GM23338 (cell line): Measurements from ENCODE around the gene GFPT2. TPM values are rescaled to one million over a fixed set of nuclear protein-coding genes. Genes with fewer than 3 reads are reported as not detected.

Experiments
- ATAC-seq: fragments of 200-7000 bp; cut with Tn5 transposase; 3 replicates; pipeline ENCODE4 v1.9.1; 2020
- DNase-seq: peaks from one replicate; pipeline ENCODE4 v3.0.0-alpha.2; 2015; ENCODE audit warnings: low spot score
- H2AFZ ChIP-seq: fragments of 200-600 bp; sonication (generic); 2 replicates; pipeline ENCODE4 v1.8.0; 2016; ENCODE audit warnings: antibody characterized with exemption, mild to moderate bottlenecking, moderate library complexity
- H3F3A ChIP-seq: fragments of 200-600 bp; sonication (generic); replicated peaks from 2 replicates; pipeline ENCODE4 v1.8.0; 2017; ENCODE audit warnings: antibody characterized with exemption, mixed run types, low read depth
- H3K27ac ChIP-seq: fragments of 200-600 bp; sonication (generic); 2 replicates; pipeline ENCODE4 v1.6.1; 2016; ENCODE audit warnings: low read depth
- H3K27me3 ChIP-seq: fragments of 200-600 bp; sonication (generic); 2 replicates; pipeline ENCODE4 v1.8.0; 2016; ENCODE audit warnings: mild to moderate bottlenecking, mixed run types, moderate library complexity; ENCODE audit not compliant: insufficient read depth
- H3K36me3 ChIP-seq: fragments of 200-600 bp; sonication (generic); 2 replicates; pipeline ENCODE4 v1.8.0; 2016; ENCODE audit warnings: mild to moderate bottlenecking; ENCODE audit not compliant: insufficient read depth
- H3K4me1 ChIP-seq: fragments of 200-600 bp; sonication (generic); 2 replicates; pipeline ENCODE4 v1.8.0; 2016; ENCODE audit warnings: mild to moderate bottlenecking, moderate library complexity; ENCODE audit not compliant: insufficient read depth
- H3K4me2 ChIP-seq: fragments of 200-600 bp; sonication (generic); 2 replicates; pipeline ENCODE4 v1.7.1; 2017; ENCODE audit warnings: mixed run types
- H3K4me3 ChIP-seq: fragments of 200-600 bp; sonication (generic); 2 replicates; pipeline ENCODE4 v1.6.1; 2016; ENCODE audit warnings: mixed run types
- H3K79me2 ChIP-seq: fragments of 200-600 bp; sonication (generic); replicated peaks from 2 replicates; pipeline ENCODE4 v1.8.0; 2017; ENCODE audit warnings: mild to moderate bottlenecking; ENCODE audit not compliant: insufficient read depth
- H3K9me2 ChIP-seq: fragments of 200-600 bp; sonication (generic); 2 replicates; pipeline ENCODE4 v1.8.0; 2017; ENCODE audit not compliant: insufficient read depth
- H4K20me1 ChIP-seq: fragments of 200-600 bp; sonication (generic); replicated peaks from 2 replicates; pipeline ENCODE4 v1.8.0; 2017; ENCODE audit warnings: mild to moderate bottlenecking; ENCODE audit not compliant: insufficient read depth
- H3K27ac Mint-ChIP-seq: 2 replicates; pipeline ENCODE4 v1.8.0; 2020; ENCODE audit warnings: inconsistent platforms, mild to moderate bottlenecking, moderate library complexity, mixed read lengths
- H3K27me3 Mint-ChIP-seq: 3 replicates; pipeline ENCODE4 v1.8.0; 2022; ENCODE audit warnings: low read depth, mild to moderate bottlenecking, moderate library complexity, mixed read lengths, inconsistent platforms; ENCODE audit not compliant: insufficient read depth, poor library complexity
- H3K36me3 Mint-ChIP-seq: 3 replicates; pipeline ENCODE4 v1.8.0; 2021; ENCODE audit warnings: low read depth, mild to moderate bottlenecking, inconsistent platforms, moderate library complexity, mixed read lengths
- H3K4me1 Mint-ChIP-seq: 3 replicates; pipeline ENCODE4 v1.8.0; 2020; ENCODE audit warnings: mild to moderate bottlenecking, inconsistent platforms, mixed read lengths
- H3K4me3 Mint-ChIP-seq: 3 replicates; pipeline ENCODE4 v1.8.0; 2021; ENCODE audit warnings: moderate library complexity, mild to moderate bottlenecking, inconsistent platforms, mixed read lengths
- H3K9me3 Mint-ChIP-seq: 3 replicates; pipeline ENCODE4 v1.8.0; 2020; ENCODE audit warnings: moderate library complexity, mild to moderate bottlenecking, inconsistent platforms, mixed read lengths
- CREB1 ChIP-seq: fragments of 250-450 bp; sonication (Bioruptor Pico); IDR thresholded peaks from 2 replicates; pipeline ENCODE4 v1.5.0; 2020; ENCODE audit warnings: low read depth, mild to moderate bottlenecking, moderate library complexity
- EZH2 ChIP-seq: fragments of 200-600 bp; sonication (generic); IDR thresholded peaks from one replicate; pipeline ENCODE4 v1.8.0; 2017; ENCODE audit warnings: antibody characterized with exemption, mild to moderate bottlenecking, low read depth; ENCODE audit not compliant: unreplicated experiment
- JUNB ChIP-seq: IDR thresholded peaks from one replicate; pipeline ENCODE4 v1.6.1; 2016; ENCODE audit warnings: antibody characterized with exemption; ENCODE audit not compliant: unreplicated experiment
- NANOG ChIP-seq: IDR thresholded peaks from 2 replicates; pipeline ENCODE4 v1.6.1; 2016; ENCODE audit warnings: antibody characterized with exemption, borderline replicate concordance
- STAT1 ChIP-seq: IDR thresholded peaks from one replicate; pipeline ENCODE4 v1.6.1; 2016; ENCODE audit warnings: antibody characterized with exemption; ENCODE audit not compliant: unreplicated experiment
- ZNF114 ChIP-seq: fragments of 250-450 bp; sonication (Bioruptor Pico); IDR thresholded peaks from 2 replicates; pipeline ENCODE4 v1.5.0; 2020; ENCODE audit warnings: mild to moderate bottlenecking, moderate library complexity
- ZNF331 ChIP-seq: fragments of 250-450 bp; sonication (Bioruptor Pico); IDR thresholded peaks from 2 replicates; pipeline ENCODE4 v1.5.0; 2020; ENCODE audit warnings: low read depth, mild to moderate bottlenecking, moderate library complexity
- polyA plus RNA-seq: library from polyadenylated mRNA; unstranded; fragments of >200 nt; fragmentation: Nextera tagmentation; extraction: Ambion mirVana; gene quantifications from 2 replicates; pipeline ENCODE4 v1.2.1, GENCODE V29; 2016
- total RNA-seq: library from RNA; depleted of rRNA; stranded (reverse); fragments of >200 nt; shearing (Covaris generic); gene quantifications from 2 replicates; pipeline ENCODE4 v1.2.3, GENCODE V29; 2014
- TF ChIP-seq, protein P1 (sequence below), 2 experiments: fragments of 200-600 bp in 1 of 2; sonication (generic) in 1 of 2; conservative IDR thresholded peaks; 2 replicates each; pipeline versions ENCODE4 v1.5.1 to v1.6.1; 2016 to 2017; ENCODE audit warnings: antibody characterized with exemption in 2 of 2, low read depth in 2 of 2, mild to moderate bottlenecking in 2 of 2, moderate library complexity in 1 of 2
- TF ChIP-seq, protein P2 (sequence below): fragments of 250-450 bp; sonication (Bioruptor Pico); IDR thresholded peaks from 2 replicates; pipeline ENCODE4 v1.5.0; 2020; ENCODE audit warnings: mild to moderate bottlenecking, moderate library complexity
- TF ChIP-seq, protein P3 (sequence below): IDR thresholded peaks from 2 replicates; pipeline ENCODE4 v1.6.1; 2016; ENCODE audit warnings: antibody characterized with exemption

Gene GFPT2
- total and polyA plus RNA-seq, 2 experiments from 2014 or later: 82.6 to 120 TPM

DNA sequence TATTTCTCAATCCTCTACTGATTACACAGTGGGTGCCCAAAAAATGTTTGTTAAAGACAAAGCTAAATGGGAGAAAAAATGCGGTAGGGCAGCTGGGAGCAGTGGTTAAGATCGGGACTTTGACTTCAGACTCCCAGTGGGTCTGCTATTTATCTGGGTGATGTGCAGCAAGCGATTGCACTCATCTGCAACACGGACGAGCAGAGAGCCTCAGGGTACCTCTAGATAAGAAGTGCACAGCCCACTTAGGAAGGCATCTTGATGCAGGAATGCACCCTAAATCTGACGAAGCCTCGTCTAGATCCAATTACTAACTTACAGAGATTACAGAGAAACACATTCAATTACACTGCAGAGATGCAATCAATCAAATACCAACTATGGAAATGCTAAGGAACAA, 65.3 kb downstream of the GFPT2 start:
- peaks cover 78% of the 10 kb centered on the region for H3K79me2 ChIP-seq
- H3K27ac ChIP-seq: no peak overlapping the region
- DNase-seq: no peak
- no peak for ATAC-seq
- Mint-ChIP-seq H3K9me3 (peaks cover 2% of the 10 kb centered on the region; the same call in 1 of the 3 replicates), H3K36me3 (peaks cover 32% of the 10 kb centered on the region), H3K4me1 (peaks cover 48% of the 10 kb centered on the region), H3K27ac (no peak overlapping the region), H3K27me3 (peaks cover 9% of the 10 kb centered on the region), H3K4me3 (no peak overlapping the region)
- no peak overlapping the region for H2AFZ ChIP-seq
- H3K4me2 ChIP-seq: no peak overlapping the region
- no peaks in the 10 kb centered on the region for H3K9me2 ChIP-seq
- H3F3A ChIP-seq: no peaks in the 10 kb centered on the region
- no peaks in the 10 kb centered on the region for H3K36me3 ChIP-seq
- peaks cover 29% of the 10 kb centered on the region for H4K20me1 ChIP-seq
- no peak for TF ChIP-seq JUNB
- no peak for TF ChIP-seq ZNF331 (CRISPR knock-in tag)
- TF ChIP-seq, protein P1, sequence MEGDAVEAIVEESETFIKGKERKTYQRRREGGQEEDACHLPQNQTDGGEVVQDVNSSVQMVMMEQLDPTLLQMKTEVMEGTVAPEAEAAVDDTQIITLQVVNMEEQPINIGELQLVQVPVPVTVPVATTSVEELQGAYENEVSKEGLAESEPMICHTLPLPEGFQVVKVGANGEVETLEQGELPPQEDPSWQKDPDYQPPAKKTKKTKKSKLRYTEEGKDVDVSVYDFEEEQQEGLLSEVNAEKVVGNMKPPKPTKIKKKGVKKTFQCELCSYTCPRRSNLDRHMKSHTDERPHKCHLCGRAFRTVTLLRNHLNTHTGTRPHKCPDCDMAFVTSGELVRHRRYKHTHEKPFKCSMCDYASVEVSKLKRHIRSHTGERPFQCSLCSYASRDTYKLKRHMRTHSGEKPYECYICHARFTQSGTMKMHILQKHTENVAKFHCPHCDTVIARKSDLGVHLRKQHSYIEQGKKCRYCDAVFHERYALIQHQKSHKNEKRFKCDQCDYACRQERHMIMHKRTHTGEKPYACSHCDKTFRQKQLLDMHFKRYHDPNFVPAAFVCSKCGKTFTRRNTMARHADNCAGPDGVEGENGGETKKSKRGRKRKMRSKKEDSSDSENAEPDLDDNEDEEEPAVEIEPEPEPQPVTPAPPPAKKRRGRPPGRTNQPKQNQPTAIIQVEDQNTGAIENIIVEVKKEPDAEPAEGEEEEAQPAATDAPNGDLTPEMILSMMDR (conservative IDR thresholded peaks at IDR 0.05; ENCODE audit: low read depth in 2 of 2): no peak
- TF ChIP-seq CREB1 (CRISPR knock-in tag): no peak
- H3K27me3 ChIP-seq: no peaks in the 10 kb centered on the region
- no peak overlapping the region for H3K4me3 ChIP-seq
- peaks cover 31% of the 10 kb centered on the region for H3K4me1 ChIP-seq

DNA sequence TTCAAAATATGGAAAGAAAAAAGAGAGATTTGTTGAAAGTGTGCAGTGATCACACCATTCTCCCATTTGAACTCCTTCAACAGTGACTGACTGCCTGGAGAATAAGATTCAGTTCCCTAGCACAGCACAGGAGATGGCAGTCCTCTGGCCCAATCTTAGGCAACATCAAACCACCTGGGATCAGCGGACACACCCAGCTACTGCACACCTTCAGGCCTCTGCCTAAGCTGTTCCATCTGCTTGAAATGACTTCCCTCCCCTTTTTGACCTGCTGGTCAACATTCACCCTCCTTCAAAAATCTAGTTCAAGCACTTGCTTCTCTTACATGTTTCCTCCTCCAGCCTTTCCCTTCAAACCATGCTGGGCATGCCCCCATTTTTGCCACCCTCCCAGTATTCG, 65.7 kb downstream of the GFPT2 start:
- Histone ChIP-seq H3K4me3 (no peak overlapping the region), H3K79me2 (peaks cover 82% of the 10 kb centered on the region), H3K4me2 (no peak overlapping the region), H3K9me2 (no peaks in the 10 kb centered on the region), H2AFZ (no peak overlapping the region), H3K27me3 (no peaks in the 10 kb centered on the region), H3F3A (no peaks in the 10 kb centered on the region), H3K36me3 (no peaks in the 10 kb centered on the region), H4K20me1 (peaks cover 29% of the 10 kb centered on the region), H3K27ac (no peak overlapping the region), H3K4me1 (peaks cover 31% of the 10 kb centered on the region)
- DNase-seq (no peak), ATAC-seq (no peak)
- H3K9me3 Mint-ChIP-seq: peaks cover 2% of the 10 kb centered on the region; the same call in 1 of the 3 replicates
- H3K27me3 Mint-ChIP-seq: peaks cover 6% of the 10 kb centered on the region
- no peak overlapping the region for H3K4me3 Mint-ChIP-seq
- H3K27ac Mint-ChIP-seq: no peak overlapping the region
- H3K36me3 Mint-ChIP-seq: peaks cover 32% of the 10 kb centered on the region
- H3K4me1 Mint-ChIP-seq: peaks cover 47% of the 10 kb centered on the region
- TF ChIP-seq ZNF114 (CRISPR knock-in tag): no peak
- TF ChIP-seq ZNF331 (CRISPR knock-in tag): no peak
- TF ChIP-seq, protein P2, sequence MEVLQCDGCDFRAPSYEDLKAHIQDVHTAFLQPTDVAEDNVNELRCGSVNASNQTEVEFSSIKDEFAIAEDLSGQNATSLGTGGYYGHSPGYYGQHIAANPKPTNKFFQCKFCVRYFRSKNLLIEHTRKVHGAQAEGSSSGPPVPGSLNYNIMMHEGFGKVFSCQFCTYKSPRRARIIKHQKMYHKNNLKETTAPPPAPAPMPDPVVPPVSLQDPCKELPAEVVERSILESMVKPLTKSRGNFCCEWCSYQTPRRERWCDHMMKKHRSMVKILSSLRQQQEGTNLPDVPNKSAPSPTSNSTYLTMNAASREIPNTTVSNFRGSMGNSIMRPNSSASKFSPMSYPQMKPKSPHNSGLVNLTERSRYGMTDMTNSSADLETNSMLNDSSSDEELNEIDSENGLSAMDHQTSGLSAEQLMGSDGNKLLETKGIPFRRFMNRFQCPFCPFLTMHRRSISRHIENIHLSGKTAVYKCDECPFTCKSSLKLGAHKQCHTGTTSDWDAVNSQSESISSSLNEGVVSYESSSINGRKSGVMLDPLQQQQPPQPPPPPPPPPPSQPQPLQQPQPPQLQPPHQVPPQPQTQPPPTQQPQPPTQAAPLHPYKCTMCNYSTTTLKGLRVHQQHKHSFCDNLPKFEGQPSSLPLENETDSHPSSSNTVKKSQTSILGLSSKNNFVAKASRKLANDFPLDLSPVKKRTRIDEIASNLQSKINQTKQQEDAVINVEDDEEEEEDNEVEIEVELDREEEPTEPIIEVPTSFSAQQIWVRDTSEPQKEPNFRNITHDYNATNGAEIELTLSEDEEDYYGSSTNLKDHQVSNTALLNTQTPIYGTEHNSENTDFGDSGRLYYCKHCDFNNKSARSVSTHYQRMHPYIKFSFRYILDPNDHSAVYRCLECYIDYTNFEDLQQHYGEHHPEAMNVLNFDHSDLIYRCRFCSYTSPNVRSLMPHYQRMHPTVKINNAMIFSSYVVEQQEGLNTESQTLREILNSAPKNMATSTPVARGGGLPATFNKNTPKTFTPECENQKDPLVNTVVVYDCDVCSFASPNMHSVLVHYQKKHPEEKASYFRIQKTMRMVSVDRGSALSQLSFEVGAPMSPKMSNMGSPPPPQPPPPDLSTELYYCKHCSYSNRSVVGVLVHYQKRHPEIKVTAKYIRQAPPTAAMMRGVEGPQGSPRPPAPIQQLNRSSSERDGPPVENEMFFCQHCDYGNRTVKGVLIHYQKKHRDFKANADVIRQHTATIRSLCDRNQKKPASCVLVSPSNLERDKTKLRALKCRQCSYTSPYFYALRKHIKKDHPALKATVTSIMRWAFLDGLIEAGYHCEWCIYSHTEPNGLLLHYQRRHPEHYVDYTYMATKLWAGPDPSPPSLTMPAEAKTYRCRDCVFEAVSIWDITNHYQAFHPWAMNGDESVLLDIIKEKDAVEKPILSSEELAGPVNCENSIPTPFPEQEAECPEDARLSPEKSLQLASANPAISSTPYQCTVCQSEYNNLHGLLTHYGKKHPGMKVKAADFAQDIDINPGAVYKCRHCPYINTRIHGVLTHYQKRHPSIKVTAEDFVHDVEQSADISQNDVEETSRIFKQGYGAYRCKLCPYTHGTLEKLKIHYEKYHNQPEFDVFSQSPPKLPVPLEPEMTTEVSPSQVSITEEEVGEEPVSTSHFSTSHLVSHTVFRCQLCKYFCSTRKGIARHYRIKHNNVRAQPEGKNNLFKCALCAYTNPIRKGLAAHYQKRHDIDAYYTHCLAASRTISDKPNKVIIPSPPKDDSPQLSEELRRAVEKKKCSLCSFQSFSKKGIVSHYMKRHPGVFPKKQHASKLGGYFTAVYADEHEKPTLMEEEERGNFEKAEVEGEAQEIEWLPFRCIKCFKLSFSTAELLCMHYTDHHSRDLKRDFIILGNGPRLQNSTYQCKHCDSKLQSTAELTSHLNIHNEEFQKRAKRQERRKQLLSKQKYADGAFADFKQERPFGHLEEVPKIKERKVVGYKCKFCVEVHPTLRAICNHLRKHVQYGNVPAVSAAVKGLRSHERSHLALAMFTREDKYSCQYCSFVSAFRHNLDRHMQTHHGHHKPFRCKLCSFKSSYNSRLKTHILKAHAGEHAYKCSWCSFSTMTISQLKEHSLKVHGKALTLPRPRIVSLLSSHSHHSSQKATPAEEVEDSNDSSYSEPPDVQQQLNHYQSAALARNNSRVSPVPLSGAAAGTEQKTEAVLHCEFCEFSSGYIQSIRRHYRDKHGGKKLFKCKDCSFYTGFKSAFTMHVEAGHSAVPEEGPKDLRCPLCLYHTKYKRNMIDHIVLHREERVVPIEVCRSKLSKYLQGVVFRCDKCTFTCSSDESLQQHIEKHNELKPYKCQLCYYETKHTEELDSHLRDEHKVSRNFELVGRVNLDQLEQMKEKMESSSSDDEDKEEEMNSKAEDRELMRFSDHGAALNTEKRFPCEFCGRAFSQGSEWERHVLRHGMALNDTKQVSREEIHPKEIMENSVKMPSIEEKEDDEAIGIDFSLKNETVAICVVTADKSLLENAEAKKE (CRISPR knock-in tag): no peak
- TF ChIP-seq STAT1: no peak
- no peak for TF ChIP-seq EZH2
- TF ChIP-seq, protein P3, sequence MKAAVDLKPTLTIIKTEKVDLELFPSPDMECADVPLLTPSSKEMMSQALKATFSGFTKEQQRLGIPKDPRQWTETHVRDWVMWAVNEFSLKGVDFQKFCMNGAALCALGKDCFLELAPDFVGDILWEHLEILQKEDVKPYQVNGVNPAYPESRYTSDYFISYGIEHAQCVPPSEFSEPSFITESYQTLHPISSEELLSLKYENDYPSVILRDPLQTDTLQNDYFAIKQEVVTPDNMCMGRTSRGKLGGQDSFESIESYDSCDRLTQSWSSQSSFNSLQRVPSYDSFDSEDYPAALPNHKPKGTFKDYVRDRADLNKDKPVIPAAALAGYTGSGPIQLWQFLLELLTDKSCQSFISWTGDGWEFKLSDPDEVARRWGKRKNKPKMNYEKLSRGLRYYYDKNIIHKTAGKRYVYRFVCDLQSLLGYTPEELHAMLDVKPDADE: no peak
- TF ChIP-seq JUNB: no peak
- TF ChIP-seq CREB1 (CRISPR knock-in tag): no peak
- TF ChIP-seq, protein P1 (conservative IDR thresholded peaks at IDR 0.05; ENCODE audit: low read depth in 2 of 2): no peak
- TF ChIP-seq NANOG: no peak
